SHP77 treated with DMSO at 0.1 percent for 48 hours (cell line): ENCODE data around the gene UBE2L3.
"Not testable (repeated sequence)": the region's sequence is repeated elsewhere in the genome, so short reads cannot be mapped to it uniquely, and the experiment has no call there.

ENCODE experiments used
- DNase-seq: peaks from one replicate; lab custom pipeline; 2025; lab: John Stamatoyannopoulos, UW

Gene UBE2L3

DNA sequence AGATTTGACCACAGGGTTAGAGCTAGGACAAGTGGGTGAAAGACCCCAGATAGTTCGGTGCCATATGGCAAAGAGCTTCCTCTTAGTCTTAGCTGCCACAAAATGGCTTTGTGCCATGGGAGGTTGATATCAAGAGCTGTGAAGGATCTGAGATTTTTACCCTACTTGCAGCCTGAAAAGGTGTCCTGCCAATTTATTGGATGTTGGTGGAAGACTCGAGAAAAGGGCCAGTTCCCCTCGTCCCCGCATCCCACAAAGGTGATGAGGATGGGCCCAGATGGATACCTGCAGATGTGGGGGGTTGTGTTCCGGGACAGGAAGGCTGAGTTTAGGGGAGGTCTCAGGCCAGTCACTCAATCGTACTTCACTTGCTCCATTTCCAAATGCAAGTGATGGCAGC lies 35.1 kb downstream of the UBE2L3 start:
- no peak for DNase-seq

DNA sequence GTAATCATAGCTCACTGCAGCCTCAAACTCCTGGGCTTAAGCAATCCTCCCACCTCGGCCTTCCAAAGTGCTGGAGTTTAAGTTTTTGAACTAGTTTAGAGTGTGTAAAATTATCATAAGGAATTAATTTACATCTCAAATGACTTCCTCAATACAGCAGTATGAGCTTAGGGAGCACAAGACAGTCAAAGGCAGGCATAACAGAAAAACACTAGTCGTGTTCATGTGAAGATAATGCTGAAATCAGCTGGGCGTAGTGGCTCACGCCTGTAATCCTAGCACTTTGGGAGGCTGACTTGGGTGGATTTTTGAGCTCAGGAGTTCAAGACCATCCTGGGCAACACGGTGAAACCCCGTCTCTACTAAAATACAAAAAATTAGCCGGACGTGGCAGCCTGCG lies 36.5 kb downstream of the UBE2L3 start:
- DNase-seq: no peak

DNA sequence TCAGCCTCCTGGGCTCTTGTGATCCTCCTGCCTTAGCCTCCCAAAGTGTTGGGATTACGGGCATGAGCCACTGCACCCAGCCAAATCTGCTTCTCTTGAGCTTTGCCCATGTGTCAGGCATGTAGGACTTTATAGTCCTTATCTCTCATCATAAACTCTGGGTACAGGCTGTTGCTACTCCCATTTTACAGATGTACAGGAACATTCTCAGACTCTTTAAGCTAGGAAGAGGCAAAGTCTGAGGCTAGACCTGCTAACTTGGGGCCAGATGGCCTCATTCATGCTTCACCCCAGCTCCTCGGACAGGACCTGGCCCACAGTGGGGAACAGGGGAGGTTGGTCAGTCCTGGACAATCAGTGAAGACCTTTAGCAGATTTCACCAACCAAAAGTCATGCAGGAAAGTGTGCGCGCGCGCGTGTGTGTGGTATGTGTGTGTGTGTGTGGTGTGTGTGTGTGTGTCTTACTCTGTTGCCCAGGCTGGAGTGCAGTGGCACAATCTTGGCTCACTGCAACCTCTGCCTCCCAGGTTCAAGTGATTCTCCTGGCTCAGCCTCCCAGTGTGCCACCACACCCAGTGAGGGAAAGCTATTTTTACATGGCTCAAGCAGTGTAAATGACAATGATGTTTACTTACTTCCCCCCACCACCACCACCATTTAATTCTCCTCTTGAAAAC lies 38.5 kb downstream of the UBE2L3 start:
- no peak for DNase-seq

DNA sequence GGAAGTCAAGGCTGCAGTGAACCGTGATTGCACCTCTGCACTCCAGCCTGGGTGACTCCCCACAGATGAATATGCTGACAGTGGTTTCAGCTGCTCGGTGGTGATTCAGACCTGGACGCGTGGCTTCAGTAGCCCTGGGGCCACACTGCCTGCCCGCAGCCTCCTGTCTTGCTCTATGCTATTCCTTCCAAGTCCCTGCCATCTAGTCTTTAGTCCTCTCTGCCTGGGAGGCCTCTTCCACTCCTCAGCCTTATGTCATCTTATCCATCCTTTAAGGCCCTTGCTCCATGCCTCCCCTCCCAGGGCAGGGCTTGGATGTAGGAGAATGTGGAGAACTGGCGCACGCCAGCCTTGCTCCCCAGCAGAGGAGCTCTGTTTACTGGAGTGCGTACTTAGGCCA lies 39.3 kb downstream of the UBE2L3 start:
- DNase-seq: no peak

DNA sequence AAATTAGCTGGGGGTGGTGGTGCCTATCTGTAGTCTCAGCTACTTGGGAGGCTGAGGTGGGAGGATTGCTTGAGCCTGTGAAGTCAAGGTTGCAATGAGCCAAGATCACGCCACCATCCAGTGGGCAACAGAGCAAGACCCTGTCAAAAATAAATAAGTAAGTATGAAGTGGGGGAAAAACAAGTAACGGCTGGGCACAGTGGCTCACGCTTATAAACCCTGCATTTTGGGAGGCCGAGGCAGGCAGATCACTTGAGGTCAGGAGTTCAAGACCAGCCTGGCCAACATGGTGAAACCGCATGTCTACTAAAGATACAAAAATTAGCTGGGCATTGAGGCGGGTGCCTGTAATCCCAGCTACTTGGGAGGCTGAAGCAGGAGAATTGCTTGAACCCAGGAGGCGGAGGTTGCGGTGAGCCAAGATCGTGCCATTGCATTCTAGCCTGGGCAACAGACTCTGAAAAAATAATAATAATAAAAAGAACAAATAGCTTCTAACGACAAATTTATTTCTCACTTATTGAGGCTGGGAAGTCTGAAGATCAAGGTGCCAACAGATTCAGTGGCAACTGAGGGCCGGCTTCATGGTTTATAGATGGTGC lies 42.1 kb downstream of the UBE2L3 start:
- DNase-seq: not testable (repeated sequence)

DNA sequence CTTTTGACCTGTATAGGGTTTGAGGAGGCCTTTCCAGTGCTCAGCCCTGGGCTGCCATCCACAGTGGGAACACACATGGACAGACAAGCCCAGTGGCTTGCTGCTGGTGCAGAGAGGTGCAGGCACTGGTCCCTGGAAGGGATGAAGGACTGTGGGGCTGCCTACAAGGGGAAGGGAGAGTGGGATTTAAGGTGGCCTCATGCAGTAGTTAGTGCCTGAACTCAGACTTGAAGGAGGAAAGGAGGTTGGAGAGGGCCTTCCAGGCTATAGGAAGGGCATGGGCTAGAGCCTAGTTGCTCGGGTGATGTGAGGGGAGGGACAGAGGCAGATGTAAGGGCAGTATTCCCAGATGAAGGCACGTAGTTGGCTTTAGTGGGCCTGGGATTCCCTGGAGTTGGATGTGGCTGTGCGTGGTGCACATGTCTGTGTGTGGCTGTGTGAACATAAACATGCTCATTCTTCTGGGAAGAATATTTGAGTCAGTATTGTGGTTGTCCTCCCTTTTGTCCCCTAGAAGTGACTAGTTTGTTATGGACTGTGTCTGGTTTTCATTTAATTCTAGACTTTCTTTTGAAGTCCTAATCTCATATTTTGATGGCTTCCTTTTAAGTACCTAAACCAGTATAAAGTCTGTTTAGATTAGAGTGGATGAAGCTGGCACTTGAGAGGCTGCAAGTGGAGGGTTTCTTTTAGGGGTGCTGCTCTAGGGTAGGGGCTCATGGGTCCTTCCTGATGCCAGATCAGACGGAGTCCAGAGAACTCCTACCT lies 43.9 kb downstream of the UBE2L3 start:
- DNase-seq: no peak

DNA sequence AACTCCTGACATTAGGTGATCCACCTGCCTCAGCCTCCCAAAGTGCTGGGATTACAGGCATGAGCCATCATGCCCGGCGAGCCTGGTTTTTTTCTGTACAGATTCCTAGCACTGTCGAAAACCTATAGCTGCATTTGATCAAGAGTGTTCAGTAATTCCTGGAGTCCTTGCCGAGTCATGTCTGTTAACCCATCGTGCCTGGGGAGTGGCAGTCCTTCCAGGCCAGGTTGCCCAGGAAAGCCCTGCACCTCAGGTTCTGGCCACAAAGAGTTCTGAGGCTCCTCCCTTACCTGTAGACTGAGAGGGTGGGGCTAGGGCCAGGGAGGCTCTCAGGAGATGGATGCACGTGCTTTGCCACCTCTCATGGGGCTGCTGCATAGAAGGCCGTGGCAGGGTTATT lies 45.3 kb downstream of the UBE2L3 start:
- no peak for DNase-seq

DNA sequence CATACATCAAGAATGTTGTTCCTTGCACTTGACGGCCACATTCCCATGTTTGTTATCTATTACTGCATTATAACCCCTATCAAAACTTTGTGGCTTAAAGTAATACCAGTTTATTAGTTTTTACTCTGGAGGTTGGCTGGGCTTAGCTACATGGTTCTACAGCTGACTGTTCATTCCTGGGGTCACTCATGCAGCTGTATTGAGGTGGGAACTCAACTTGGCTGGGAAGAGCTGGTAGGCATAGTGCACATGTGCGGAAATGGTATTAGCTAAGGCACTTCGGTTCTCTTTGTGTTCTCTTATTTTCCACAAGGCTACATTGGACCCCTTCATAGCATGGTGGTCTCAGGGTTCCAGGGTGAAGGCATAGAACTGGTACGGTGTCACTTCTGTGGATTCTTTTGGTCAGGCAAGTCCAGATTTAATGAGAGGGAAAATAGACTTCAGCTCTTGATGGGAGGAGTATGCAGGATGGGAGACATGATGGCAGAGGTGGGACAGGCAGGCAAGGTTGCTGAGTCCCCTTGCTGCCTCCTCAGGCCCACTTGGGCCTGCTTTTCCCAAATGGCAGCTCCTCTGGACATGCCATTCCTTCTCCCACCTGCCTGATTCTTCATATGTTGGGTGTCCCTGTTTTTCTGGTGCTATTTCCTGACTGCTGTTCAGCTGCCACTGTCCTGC lies 46.2 kb downstream of the UBE2L3 start:
- DNase-seq: no peak

DNA sequence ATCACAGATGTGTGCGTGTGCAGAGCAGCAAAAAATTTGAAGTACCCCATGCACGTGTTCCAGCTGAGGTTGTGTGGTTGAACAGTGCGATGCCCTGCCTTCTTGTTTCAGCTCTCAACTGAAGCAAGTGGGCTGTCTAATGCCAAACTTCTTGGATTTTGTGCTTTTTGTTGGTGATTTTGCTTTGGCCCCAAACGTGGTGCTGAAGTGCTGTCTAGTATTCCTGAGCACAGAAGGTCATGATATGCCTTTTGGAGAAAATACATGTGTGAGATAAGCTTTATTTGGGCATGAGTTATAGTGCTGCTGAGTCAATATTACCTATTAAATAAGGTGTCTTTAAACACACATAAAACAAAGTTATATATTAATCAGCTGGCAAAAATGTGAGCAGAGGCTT lies 48.2 kb downstream of the UBE2L3 start:
- no peak for DNase-seq

DNA sequence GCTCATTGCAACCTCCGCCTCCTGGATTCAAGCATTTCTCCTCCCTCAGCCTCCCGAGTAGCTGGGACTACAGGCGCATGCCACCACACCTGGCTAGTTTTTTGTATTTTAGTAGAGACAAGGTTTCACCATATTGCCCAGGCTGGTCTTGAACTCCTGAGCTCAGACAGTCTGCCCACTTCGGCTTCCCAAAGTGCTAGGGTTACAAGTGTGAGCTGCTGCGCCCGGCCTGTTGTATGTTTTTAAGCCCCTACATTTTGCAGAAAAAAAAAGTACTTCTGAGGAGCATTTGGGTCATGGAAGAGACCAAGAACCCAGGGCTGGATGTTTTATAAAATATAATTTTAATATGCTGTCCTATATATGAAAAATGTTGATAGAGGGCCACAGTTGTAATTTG lies 49.8 kb downstream of the UBE2L3 start:
- not testable (repeated sequence) for DNase-seq

DNA sequence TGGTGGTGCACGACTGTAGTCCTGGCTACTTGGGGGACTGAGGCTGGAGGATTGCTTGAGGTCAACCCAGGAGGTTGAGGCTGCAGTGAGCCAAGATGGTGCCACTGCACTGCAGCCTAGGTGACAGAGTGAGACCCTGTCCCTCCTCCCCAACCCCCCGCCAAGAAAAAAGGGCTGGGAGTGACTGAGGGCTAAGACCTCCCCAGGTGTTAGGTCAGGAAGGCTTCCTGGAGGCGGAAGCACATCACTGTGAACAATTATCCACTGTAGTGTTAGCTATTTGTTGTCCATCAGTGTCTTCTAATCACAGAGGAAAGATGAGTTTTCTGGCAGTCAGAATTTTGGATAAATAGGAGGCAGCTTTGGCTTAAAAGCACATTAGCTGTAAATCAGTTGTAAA lies 53.5 kb downstream of the UBE2L3 start:
- DNase-seq: no peak

DNA sequence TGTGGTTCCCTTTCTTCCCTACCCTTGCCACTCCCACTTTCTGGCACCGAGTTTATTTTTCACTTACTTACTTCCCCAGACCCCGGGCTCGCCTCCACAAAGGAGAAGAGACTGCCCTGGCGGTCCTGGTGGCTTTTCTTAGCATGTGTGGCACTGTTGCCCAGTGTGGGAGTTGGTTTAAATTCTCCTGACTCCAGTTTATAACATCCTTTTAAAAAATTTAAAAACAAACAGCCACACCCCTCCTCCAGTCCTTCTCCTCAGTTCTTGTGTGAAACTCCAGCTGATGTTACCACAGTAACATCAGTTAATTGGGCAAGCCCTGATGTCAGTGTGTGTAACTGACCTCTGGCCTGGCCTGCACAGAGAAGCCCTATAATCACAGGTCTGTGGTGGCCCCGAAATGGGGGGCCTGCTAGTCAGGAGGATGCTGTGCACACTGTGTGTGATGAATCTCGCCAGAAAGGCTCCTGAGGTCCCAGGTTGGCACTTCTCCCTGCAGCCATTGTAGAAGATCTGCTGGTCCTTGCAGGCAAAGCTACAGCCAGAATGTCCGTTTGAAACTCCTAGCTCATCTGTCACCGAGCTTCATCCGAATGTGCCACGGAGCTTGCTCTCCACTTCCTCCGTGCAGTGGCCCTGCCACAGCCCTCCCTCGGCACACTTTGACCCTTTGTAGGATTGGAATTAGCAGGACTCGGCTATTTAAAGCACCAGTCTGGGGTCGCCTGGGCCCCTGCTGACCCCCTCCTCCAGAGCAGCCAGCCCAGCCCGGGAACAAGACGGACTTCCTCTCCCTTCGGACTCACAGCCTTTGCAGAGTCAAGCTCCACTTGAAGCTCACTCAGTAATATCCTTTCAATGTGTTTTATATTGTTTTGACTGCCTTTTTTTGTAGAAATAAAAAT lies 54.8 kb downstream of the UBE2L3 start:
- no peak for DNase-seq

DNA sequence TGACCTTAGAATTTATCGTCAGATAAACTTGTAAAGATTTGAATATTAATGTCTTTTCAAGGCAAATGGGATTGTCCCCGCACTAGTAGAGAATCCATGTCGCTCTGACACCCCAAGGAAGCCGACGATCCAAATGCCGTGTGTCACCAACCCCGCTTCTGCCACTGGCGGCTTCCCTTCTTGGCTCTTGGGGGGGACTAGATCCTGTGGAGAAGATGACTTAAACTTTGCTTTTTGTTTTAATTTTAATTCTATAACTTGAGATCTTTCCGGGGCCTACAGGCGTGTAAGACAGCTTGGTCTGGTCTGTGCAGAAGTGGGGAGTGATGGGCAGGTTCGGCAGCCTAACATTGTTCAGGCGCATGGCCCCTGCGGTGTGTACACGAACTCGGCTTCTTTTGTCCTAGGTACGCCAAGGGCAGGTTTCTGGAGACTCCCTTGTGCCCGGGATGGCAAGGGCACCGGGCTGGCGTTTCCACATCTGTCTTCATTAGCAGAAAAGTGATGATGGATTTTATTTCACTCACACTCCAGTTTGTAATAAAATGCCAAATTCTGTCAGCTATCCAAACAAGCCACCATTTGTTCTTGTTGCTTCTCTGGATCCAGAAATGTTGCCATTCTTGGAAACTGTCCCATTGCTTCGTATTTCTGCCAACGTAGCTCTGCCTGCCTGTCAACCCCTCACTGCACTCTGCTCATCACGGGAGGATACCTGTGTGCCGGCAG lies 55.6 kb downstream of the UBE2L3 start:
- DNase-seq: no peak

DNA sequence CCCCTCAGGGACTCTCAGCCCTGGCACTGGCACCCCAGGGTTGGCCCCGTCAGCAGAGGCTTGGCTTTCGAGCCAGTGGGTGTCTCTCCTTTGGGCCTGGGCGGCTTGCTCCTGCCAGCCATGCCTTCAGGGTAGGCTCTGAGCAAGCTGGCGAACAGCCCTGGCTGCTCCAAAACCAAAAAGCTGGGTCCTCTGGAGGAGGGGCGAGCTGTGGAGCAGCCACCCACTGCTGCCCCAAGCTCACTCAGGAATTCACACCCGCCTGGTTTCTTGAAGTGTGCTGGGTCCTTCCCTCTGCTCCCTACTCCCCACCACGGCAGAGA lies 56.1 kb downstream of the UBE2L3 start:
- DNase-seq: no peak

DNA sequence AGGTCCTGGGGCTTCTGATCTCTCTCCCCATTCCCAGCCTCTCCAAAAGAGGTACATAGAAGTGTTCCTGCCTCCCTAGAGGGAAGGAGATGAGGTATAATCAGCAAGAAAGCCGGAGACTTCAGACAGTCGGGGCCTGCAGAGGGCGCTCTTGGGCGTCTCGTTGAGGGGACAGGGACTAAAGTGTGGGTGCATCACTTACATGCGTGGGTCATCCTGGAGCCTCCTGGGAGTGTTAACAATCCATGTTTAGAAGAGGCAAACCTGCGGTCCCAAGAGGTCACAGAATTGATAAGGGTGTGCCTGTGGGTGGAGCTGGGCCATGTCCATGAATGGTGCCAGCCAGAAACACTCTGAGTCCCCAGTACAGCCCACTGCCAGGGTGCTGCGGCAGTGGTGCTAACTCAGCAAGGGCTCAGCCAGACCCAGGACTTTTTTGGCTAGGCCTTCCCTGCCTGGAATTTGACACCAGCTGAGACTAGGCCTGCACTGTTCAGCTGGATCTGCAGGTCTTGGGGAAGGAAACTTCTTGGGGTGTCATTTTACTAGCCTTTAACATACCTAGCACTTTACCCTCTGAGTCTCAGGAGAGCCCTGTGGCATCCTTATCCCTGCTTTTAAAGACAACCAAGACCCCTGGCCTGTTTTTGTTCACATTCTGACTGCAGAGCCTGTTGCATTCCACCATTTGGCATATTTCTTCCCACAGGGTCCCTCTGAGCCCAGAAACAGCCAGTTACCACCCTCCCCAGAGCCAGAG lies 56.8 kb downstream of the UBE2L3 start:
- DNase-seq: peak; percentile 5

DNA sequence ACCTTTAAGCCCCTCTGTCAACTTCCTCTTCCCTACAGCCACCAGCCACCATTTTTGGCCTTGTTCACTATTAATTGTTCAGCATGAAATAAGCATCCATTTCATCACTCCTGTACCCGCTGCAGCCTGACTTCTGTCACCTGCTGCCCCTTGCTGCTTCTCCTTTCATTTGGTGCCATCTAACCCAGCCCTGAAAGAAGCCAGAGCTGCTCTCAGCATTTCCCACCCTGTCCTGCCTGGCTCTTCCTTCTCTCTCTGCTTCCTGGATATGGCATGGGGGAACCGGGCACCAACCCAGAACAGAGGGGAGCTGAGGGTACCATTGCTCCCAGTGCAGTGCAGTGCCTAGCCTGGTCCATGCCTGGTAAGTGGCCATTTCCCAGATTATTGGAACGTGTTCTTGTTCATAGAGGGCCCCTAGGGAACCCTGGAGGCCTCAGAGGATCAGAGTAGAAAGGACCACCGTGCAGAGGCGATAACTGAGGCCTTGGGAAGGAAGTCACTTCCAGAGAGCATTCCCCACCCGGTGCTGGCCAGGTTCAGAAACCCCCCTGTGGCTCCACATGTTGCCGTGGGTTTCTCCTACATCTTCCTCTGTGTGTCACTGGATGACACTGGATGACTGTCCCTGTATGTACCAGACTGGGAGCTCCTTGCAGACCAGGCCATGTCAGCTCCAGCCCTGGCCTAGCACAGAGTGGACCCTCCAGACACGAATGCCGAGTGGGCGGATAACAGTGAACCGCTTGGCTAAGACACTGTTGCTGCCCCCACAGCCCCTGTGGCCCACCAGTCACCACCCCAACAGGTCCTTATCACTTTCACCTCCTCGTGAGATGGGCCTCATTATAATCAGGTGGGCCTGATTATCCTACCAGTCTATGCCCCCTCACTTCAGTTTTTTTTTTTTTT lies 57.6 kb downstream of the UBE2L3 start:
- no peak for DNase-seq

DNA sequence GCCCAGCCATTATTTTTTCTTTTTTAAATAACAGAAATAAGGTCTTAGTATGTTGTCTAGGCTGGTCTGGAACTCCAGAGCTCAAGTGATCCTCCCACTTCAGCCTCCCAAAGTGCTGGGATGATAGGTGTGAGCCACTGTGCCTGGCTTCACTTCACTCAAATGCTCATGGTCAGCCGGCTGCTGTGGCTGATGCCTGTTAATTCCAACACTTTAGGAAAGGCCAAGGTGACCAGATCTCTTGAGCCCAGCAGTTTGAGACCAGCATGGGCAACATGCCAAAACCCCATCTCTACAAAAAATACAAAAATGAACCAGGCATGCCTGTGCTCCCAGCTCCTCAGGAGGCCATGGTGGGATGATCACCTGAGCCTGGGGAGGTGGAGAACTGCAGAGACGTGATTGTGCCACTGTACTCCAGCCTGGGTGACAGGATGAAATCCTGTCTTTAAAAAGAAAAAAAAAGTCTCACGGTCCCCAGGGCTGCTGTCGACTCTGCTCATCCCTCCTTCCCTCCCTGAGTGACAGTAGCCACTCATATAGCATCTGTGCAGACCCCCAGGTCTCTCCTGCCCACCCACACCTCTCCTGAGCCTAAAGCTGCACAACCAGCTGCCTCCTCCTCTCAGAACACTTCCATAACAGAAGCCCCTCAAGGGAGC lies 58.7 kb downstream of the UBE2L3 start:
- DNase-seq: no peak

DNA sequence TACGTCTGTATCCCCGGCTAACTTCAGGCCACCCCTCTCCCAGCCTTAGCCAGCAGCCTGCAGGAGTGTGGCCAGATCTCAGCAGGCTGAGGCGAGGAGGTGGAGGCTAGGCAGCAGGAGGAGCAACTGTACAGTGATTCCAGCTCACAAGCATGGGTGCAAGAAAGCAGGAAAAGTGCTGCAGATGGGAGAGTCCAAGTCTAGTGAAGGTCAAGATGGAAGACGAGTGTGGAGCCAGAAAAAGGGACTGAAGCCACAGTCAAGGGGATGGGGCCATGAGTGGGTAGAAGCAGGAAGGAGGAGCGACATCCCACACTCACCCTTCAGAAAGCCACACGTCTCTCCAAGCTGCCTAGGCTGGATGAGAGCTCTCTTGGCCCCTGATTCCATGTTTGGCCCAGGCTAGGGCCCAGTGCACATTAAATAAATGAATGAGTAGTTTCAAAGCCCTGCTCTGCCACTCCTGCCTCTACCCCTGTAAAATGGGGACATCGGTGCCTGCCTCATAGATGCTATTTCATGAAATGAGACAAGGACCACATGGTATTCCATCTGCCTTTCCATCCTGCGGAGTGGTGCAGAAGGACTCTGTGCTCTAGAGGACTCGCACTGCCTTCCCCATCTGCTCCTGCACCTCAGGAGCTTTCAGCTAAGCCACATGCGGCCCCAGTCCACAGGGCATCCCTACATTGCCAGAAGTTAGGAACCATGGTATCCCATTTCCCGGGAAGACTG lies 59.4 kb downstream of the UBE2L3 start:
- DNase-seq: no peak
